GM23248 (cell line): ENCODE measurements around the gene TCF12.

Experiments used
- EZH2 ChIP-seq: fragments of 200-600 bp; sonication (generic); IDR thresholded peaks from 2 replicates; pipeline ENCODE4 v1.6.1; 2018; ENCODE audit warnings: antibody characterized with exemption, mild to moderate bottlenecking; ENCODE audit not compliant: insufficient read depth, poor library complexity, severe bottlenecking
- EZH2phosphoT487 ChIP-seq: fragments of 200-600 bp; sonication (generic); IDR thresholded peaks from 2 replicates; pipeline ENCODE4 v1.6.1; 2018; ENCODE audit warnings: antibody characterized with exemption, moderate library complexity, mild to moderate bottlenecking, low read depth; ENCODE audit not compliant: insufficient read depth

DNA sequence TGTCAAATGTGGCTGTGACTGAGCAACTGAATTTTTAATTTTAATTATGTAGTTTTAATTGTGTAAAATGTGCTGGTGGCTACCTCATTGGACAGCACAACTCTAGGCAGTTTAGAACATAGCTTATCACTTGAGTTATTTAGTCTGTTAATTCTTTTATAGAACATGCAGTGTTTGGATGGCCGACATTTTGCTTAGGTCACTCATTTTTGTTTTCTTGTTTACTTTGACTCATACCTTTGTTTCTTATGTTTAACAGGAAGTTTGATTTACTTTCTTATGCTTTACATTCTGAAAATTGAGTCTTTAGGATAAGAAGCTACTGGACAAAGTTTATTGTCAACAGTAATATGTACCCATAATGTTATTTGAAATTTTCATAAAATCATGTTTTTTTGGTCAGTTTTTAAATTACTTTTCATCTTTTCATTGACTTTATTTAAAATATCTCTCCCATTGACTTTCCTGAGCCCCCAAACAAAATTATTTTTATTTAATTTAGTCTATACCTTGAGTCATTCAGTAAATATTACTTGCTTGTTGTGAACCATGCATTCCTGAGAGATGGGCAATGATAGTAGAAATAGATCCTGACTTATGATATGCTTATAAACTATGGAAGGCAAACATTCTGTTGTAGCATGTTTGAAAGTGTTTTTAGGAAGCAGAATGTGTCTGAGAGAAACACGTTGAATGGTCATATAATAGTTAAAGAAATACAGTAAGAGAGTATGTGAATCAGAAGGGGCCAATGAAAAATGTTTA lies 60.6 kb downstream of the TCF12 start:
- TF ChIP-seq EZH2: no peak
- TF ChIP-seq EZH2phosphoT487: no peak
